Spleen (tissue), 7 donors: ENCODE results near the gene LOXL1.

ENCODE experiments used
- POLR2A ChIP-seq, 3 donors: fragments of 450-650 bp; IDR thresholded peaks; one replicate each; pipeline ENCODE4 v1.5.1; 2017; ENCODE audit warnings: antibody characterized with exemption in 3 of 3, mild to moderate bottlenecking in 1 of 3
- POLR2AphosphoS5 ChIP-seq, 3 donors: sonication (generic); formaldehyde crosslinking; IDR thresholded peaks; one replicate each; pipeline ENCODE4 v1.5.1; 2017; ENCODE audit warnings: antibody characterized with exemption in 3 of 3
- TF ChIP-seq, protein P1 (sequence below), 11 experiments: fragments of 200-600 bp in 7 of 11; fragments of 450-650 bp in 4 of 11; sonication (generic) in 4 of 11; IDR thresholded peaks in 8 of 11; conservative IDR thresholded peaks in 3 of 11; 1 replicate in 7 of 11; 2 replicates in 4 of 11; pipeline versions ENCODE4 v1.4.0 to v1.8.0; 2016 to 2021; ENCODE audit warnings: antibody characterized with exemption in 11 of 11, inconsistent platforms in 4 of 11, mild to moderate bottlenecking in 1 of 11
- donor health status: DM: no; HTN: no; CAD: no; lungs with moderate emphysema.
- donor health status: DM: no; HTN: no; CAD: no.
- donor health status: DM: no; HTN: no; CAD: no.

DNA sequence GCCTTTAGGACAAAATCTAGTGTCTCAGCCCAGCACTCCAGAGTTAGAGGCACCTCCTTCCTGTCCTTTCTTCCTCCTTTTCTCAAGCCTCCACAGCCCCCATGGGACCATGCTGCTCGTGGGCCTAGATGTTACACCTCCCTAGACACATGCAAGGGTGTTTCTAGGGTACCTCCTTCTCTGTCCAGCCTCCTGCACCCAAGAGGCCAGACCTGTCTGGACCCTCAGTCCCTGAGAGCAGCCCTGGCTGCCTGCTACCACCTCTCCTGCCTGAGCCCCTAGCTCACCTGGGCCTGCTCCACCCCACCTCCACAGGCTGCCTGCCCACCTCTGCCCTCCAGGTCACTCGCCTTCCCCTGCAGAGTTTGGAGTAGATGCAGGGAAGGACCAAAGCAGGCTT, 5.2 kb downstream of the LOXL1 start:
- TF ChIP-seq, protein P1, sequence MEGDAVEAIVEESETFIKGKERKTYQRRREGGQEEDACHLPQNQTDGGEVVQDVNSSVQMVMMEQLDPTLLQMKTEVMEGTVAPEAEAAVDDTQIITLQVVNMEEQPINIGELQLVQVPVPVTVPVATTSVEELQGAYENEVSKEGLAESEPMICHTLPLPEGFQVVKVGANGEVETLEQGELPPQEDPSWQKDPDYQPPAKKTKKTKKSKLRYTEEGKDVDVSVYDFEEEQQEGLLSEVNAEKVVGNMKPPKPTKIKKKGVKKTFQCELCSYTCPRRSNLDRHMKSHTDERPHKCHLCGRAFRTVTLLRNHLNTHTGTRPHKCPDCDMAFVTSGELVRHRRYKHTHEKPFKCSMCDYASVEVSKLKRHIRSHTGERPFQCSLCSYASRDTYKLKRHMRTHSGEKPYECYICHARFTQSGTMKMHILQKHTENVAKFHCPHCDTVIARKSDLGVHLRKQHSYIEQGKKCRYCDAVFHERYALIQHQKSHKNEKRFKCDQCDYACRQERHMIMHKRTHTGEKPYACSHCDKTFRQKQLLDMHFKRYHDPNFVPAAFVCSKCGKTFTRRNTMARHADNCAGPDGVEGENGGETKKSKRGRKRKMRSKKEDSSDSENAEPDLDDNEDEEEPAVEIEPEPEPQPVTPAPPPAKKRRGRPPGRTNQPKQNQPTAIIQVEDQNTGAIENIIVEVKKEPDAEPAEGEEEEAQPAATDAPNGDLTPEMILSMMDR (IDR thresholded peaks at IDR 0.05 in 8 of 11, conservative IDR thresholded peaks at IDR 0.05 in 3 of 11), result no peak
- no peak for TF ChIP-seq POLR2AphosphoS5 (IDR thresholded peaks at IDR 0.05)
- no peak for TF ChIP-seq POLR2A (IDR thresholded peaks at IDR 0.05)
